ENCODE measurements around the gene RPS6KL1.

DNA sequence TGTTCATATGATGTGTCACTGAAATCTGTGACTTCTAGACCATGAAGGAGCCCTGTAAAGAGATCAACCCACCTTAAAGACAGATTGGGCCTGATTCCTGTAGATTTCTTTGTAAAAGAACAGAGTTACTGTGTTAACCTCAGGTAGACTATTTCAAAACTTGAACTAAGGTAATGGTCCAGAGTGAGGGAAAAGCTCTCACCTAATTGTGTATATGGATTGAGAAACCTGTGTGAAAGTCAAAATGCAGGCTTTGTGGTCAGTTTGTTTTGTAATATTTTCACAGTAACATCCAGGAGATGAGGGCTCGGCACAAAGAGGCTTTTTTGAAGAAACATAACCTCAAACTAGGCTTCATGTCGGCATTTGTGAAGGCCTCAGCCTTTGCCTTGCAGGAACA is 25.0 kb downstream of the RPS6KL1 start:
- TF ChIP-seq CTCF (IDR thresholded peaks at IDR 0.05; ENCODE audit: low read length) (no peak), EZH2 (optimal IDR thresholded peaks at IDR 0.05; ENCODE audit: low read depth, low read length) (no peak), EZH2phosphoT487 (IDR thresholded peaks at IDR 0.05; ENCODE audit: low read length) (no peak)
